SU-DHL-6 (cell line): Measurements from ENCODE around the gene SLC35F1.

ENCODE experiments used
- H2AFZ ChIP-seq: fragments of 200-600 bp; sonication (generic); 2 replicates; pipeline ENCODE4 v1.6.1; 2014; ENCODE audit warnings: low read depth, mild to moderate bottlenecking, moderate library complexity, mixed read lengths, antibody characterized with exemption, low read length; ENCODE audit not compliant: severe bottlenecking
- H3F3A ChIP-seq: fragments of 200-600 bp; shearing (Covaris generic); 2 replicates; pipeline ENCODE4 v1.6.0; 2016; ENCODE audit warnings: antibody characterized with exemption, mild to moderate bottlenecking; ENCODE audit not compliant: insufficient read depth
- H3K27ac ChIP-seq: fragments of 200-600 bp; sonication (generic); 2 replicates; pipeline ENCODE4 v1.5.1; 2016; ENCODE audit warnings: low read depth, mild to moderate bottlenecking, low read length, moderate library complexity, mixed read lengths
- H3K27me3 ChIP-seq: fragments of 200-600 bp; sonication (generic), shearing (Covaris generic); 2 replicates; pipeline ENCODE4 v1.6.0; 2014; ENCODE audit warnings: mild to moderate bottlenecking, low read length
- H3K36me3 ChIP-seq: fragments of 200-600 bp; sonication (generic); 2 replicates; pipeline ENCODE4 v1.6.1; 2014; ENCODE audit warnings: mild to moderate bottlenecking, low read length, mixed read lengths
- H3K4me2 ChIP-seq: fragments of 300-600, 200-600 bp; shearing (Covaris generic), sonication (generic); 2 replicates; pipeline ENCODE4 v1.6.0; 2014; ENCODE audit warnings: low read length, low read depth, mild to moderate bottlenecking; ENCODE audit not compliant: poor library complexity, severe bottlenecking
- H3K4me3 ChIP-seq: fragments of 200-600 bp; sonication (generic); 2 replicates; pipeline ENCODE4 v1.5.1; 2014; ENCODE audit warnings: antibody characterized with exemption, low read length, mild to moderate bottlenecking, mixed read lengths; ENCODE audit not compliant: insufficient read depth, poor library complexity, severe bottlenecking
- H3K79me2 ChIP-seq: fragments of 200-600 bp; sonication (generic); 2 replicates; pipeline ENCODE4 v1.6.1; 2014; ENCODE audit warnings: mild to moderate bottlenecking, low read length, moderate library complexity; ENCODE audit not compliant: insufficient read depth
- H3K9ac ChIP-seq: fragments of 200-600 bp; sonication (generic); 2 replicates; pipeline ENCODE4 v1.7.0; 2014; ENCODE audit warnings: mild to moderate bottlenecking, low read length
- H3K9me2 ChIP-seq: fragments of 200-600 bp; sonication (generic); replicated peaks from 2 replicates; pipeline ENCODE4 v1.6.1; 2014; ENCODE audit warnings: low read length; ENCODE audit not compliant: insufficient read depth
- H3K9me3 ChIP-seq: fragments of 200-600 bp; sonication (generic); 2 replicates; pipeline ENCODE4 v1.6.1; 2014; ENCODE audit warnings: low read length, mixed read lengths; ENCODE audit not compliant: insufficient read depth
- H4K20me1 ChIP-seq: fragments of 200-600 bp; sonication (generic); 2 replicates; pipeline ENCODE4 v1.6.1; 2014; ENCODE audit warnings: low read depth, mild to moderate bottlenecking, antibody characterized with exemption, low read length, moderate library complexity, mixed read lengths
- EZH2phosphoT487 ChIP-seq: fragments of 200-600 bp; sonication (generic), shearing (Covaris generic); conservative IDR thresholded peaks from 2 replicates; pipeline ENCODE4 v1.6.1; 2018; ENCODE audit warnings: mild to moderate bottlenecking, antibody characterized with exemption, low read length, moderate library complexity, mixed read lengths
- TF ChIP-seq, protein P1 (sequence below): fragments of 200-600 bp; sonication (generic); IDR thresholded peaks from one replicate; pipeline ENCODE4 v1.5.1; 2017; ENCODE audit warnings: antibody characterized with exemption, mild to moderate bottlenecking, low read length, moderate library complexity; ENCODE audit not compliant: insufficient read depth, poor library complexity, severe bottlenecking

The SLC35F1 gene

DNA sequence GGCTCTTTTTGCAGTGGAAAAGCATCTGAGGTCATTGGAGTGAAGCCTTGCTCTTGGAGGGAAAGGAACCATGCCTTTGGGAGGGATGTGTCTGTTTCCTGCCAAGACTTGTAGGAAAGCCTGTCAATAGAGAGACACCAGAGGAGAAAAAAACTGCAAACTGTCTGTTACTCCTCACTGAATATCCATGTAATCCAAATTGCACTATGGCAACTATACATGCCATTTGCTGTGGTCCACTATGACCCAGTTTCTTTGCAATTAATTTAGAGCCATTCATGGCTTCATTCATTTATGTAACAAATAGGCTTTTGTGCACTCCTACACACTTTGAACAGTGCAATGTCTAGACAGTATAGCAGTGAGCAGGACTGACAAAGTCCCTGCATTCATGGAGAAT lies 296.5 kb downstream of the SLC35F1 start:
- H3K4me3 ChIP-seq: no peak overlapping the region

DNA sequence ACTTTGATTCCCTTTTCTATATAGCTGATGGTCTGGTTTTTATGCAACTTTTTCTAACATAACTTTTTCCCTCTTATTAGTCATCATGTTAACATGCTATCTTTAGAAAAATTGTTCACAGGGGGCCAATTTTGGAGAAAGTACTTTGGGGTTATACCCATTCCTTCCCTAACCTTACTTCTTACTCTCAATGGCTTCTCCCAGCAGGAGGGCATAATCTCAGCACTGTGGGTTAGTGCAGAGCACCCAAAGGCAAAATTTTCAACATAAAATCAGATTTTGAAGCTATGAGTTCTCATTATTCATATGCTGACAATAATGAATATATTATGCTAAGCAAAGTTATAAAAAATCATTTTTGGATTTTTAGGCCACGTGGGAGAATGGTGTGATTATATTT lies 299.2 kb downstream of the SLC35F1 start:
- Histone ChIP-seq H3K27me3 (no peaks in the 10 kb centered on the region), H3K4me3 (no peak overlapping the region), H3K4me2 (no peak overlapping the region), H3K36me3 (no peaks in the 10 kb centered on the region), H3K9ac (no peak overlapping the region), H3K9me2 (no peaks in the 10 kb centered on the region), H3K79me2 (no peaks in the 10 kb centered on the region), H2AFZ (no peak overlapping the region), H3F3A (no peaks in the 10 kb centered on the region), H4K20me1 (no peaks in the 10 kb centered on the region), H3K27ac (no peak overlapping the region), H3K9me3 (no peaks in the 10 kb centered on the region)
- TF ChIP-seq, protein P1, sequence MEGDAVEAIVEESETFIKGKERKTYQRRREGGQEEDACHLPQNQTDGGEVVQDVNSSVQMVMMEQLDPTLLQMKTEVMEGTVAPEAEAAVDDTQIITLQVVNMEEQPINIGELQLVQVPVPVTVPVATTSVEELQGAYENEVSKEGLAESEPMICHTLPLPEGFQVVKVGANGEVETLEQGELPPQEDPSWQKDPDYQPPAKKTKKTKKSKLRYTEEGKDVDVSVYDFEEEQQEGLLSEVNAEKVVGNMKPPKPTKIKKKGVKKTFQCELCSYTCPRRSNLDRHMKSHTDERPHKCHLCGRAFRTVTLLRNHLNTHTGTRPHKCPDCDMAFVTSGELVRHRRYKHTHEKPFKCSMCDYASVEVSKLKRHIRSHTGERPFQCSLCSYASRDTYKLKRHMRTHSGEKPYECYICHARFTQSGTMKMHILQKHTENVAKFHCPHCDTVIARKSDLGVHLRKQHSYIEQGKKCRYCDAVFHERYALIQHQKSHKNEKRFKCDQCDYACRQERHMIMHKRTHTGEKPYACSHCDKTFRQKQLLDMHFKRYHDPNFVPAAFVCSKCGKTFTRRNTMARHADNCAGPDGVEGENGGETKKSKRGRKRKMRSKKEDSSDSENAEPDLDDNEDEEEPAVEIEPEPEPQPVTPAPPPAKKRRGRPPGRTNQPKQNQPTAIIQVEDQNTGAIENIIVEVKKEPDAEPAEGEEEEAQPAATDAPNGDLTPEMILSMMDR: no peak
- TF ChIP-seq EZH2phosphoT487: no peak

More for the DNA sequence above, 296.5 kb downstream of the SLC35F1 start:
- Histone ChIP-seq H3K79me2 (no peaks in the 10 kb centered on the region), H3F3A (no peaks in the 10 kb centered on the region), H3K27me3 (no peaks in the 10 kb centered on the region), H4K20me1 (no peaks in the 10 kb centered on the region), H3K27ac (no peak overlapping the region), H3K4me2 (no peak overlapping the region), H3K9me3 (no peaks in the 10 kb centered on the region), H3K36me3 (no peaks in the 10 kb centered on the region), H3K9me2 (no peaks in the 10 kb centered on the region), H2AFZ (no peak overlapping the region), H3K9ac (no peak overlapping the region)
- TF ChIP-seq, protein P1: no peak
- TF ChIP-seq EZH2phosphoT487: no peak

- Histone ChIP-seq H4K20me1 (no peaks in the 10 kb centered on the region), H3K9me3 (no peaks in the 10 kb centered on the region), H2AFZ (no peak overlapping the region), H3K27me3 (no peaks in the 10 kb centered on the region), H3F3A (no peaks in the 10 kb centered on the region), H3K4me2 (no peak overlapping the region), H3K36me3 (no peaks in the 10 kb centered on the region), H3K79me2 (no peaks in the 10 kb centered on the region), H3K9ac (no peak overlapping the region), H3K9me2 (no peaks in the 10 kb centered on the region), H3K4me3 (no peak overlapping the region), H3K27ac (no peak overlapping the region)
- TF ChIP-seq, protein P1: no peak
- no peak for TF ChIP-seq EZH2phosphoT487
Observed at GRCh38 chr6:118207947-118208346, 300.9 kb downstream of the SLC35F1 start.
